ENCODE data around the gene TAPT1. TPM values are rescaled to one million over a fixed set of nuclear protein-coding genes. Genes with fewer than 3 reads are reported as not detected.

The TAPT1 gene
- total RNA-seq, 1 experiment from 2014 or later: 17.3 TPM

- Histone ChIP-seq H3K4me3 (ENCODE audit: low read depth in 2 of 2, low read length in 2 of 2) (no peak overlapping the region), H3K9me3 (ENCODE audit: control insufficient read depth, insufficient read depth, low read depth, low read length) (no peaks in the 10 kb centered on the region), H3K27me3 (ENCODE audit: control insufficient read depth, insufficient read depth, low read length) (no peaks in the 10 kb centered on the region), H3K27ac (ENCODE audit: low read length) (no peak overlapping the region), H3K4me1 (ENCODE audit: control insufficient read depth, insufficient read depth, low read length) (no peaks in the 10 kb centered on the region), H3K36me3 (ENCODE audit: control insufficient read depth, insufficient read depth, low read length) (no peaks in the 10 kb centered on the region)
- intact Hi-C loops (cut with micrococcal nuclease; ENCODE audit: unreplicated experiment): loop anchor here (2.0 kb wide), 1 partner anchor 238 kb away; no protein-coding TSS in a partner anchor
- POLR2A ChIA-PET: no interaction called here
- no peak for DNase-seq (ENCODE audit: low read depth, low spot score)
- CTCF ChIA-PET: no interaction called here
- ATAC-seq: no peak
- in situ Hi-C loops (cut with HindIII; ENCODE audit: low pct_unique_long_range_greater_than_20kb, low sequenced_read_pairs): no loop called here
- no TSS peak for BruUV-seq (replicated peaks)
- no peak for TF ChIP-seq POLR2AphosphoS5 (IDR thresholded peaks at IDR 0.05; ENCODE audit: low read depth, low read length)
- no peak for TF ChIP-seq SIN3A (IDR thresholded peaks at IDR 0.05; ENCODE audit: borderline replicate concordance, insufficient read depth, low read depth, low read length)
- TF ChIP-seq CTCF (IDR thresholded peaks at IDR 0.05): peak; percentile 49; the same call in 1 of the 2 replicates
- TF ChIP-seq, protein P1, sequence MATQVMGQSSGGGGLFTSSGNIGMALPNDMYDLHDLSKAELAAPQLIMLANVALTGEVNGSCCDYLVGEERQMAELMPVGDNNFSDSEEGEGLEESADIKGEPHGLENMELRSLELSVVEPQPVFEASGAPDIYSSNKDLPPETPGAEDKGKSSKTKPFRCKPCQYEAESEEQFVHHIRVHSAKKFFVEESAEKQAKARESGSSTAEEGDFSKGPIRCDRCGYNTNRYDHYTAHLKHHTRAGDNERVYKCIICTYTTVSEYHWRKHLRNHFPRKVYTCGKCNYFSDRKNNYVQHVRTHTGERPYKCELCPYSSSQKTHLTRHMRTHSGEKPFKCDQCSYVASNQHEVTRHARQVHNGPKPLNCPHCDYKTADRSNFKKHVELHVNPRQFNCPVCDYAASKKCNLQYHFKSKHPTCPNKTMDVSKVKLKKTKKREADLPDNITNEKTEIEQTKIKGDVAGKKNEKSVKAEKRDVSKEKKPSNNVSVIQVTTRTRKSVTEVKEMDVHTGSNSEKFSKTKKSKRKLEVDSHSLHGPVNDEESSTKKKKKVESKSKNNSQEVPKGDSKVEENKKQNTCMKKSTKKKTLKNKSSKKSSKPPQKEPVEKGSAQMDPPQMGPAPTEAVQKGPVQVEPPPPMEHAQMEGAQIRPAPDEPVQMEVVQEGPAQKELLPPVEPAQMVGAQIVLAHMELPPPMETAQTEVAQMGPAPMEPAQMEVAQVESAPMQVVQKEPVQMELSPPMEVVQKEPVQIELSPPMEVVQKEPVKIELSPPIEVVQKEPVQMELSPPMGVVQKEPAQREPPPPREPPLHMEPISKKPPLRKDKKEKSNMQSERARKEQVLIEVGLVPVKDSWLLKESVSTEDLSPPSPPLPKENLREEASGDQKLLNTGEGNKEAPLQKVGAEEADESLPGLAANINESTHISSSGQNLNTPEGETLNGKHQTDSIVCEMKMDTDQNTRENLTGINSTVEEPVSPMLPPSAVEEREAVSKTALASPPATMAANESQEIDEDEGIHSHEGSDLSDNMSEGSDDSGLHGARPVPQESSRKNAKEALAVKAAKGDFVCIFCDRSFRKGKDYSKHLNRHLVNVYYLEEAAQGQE (IDR thresholded peaks at IDR 0.05; ENCODE audit: insufficient read depth in 1 of 2, low read depth in 2 of 2, low read length in 1 of 2): no peak
- no peak for TF ChIP-seq TCF7L2 (IDR thresholded peaks at IDR 0.05; ENCODE audit: low read depth, low read length)
Observed at GRCh38 chr4:16264798-16265197, 38.5 kb upstream of the TAPT1 start.

DNA sequence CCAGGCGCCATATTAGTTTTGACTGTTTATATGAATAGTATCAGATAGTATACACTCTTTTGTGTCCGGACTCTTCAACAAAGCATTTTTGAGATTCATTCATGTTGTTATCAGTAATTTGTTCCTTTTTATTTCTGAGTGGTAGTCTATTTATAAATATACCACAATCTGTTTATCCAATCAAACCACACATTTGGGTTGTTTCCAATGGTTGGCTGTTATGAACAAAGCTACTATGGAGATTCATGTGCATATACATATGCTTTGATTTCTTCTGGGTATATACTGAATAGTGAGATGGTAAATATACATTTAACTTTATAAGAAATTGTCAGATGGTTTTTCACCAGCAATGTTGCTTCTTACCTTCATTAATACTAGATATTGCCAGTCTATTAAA is 36.8 kb upstream of the TAPT1 start:
- ATAC-seq: no peak
- H3K36me3 ChIP-seq (ENCODE audit: control insufficient read depth, insufficient read depth, low read length): no peaks in the 10 kb centered on the region
- H3K4me3 ChIP-seq (ENCODE audit: low read depth in 2 of 2, low read length in 2 of 2): no peak overlapping the region
- CTCF ChIA-PET: no interaction called here
- POLR2A ChIA-PET: no interaction called here
- no peaks in the 10 kb centered on the region for H3K27me3 ChIP-seq (ENCODE audit: control insufficient read depth, insufficient read depth, low read length)
- DNase-seq (ENCODE audit: low read depth, low spot score): no peak
- no TSS peak for BruUV-seq (replicated peaks)
- TF ChIP-seq CTCF (IDR thresholded peaks at IDR 0.05): no peak
- no peak for TF ChIP-seq TCF7L2 (IDR thresholded peaks at IDR 0.05; ENCODE audit: low read depth, low read length)
- no peak for TF ChIP-seq SIN3A (IDR thresholded peaks at IDR 0.05; ENCODE audit: borderline replicate concordance, insufficient read depth, low read depth, low read length)
- TF ChIP-seq POLR2AphosphoS5 (IDR thresholded peaks at IDR 0.05; ENCODE audit: low read depth, low read length): no peak
- TF ChIP-seq, protein P1 (IDR thresholded peaks at IDR 0.05; ENCODE audit: insufficient read depth in 1 of 2, low read depth in 2 of 2, low read length in 1 of 2): no peak
- no peaks in the 10 kb centered on the region for H3K4me1 ChIP-seq (ENCODE audit: control insufficient read depth, insufficient read depth, low read length)
- intact Hi-C loops (cut with micrococcal nuclease; ENCODE audit: unreplicated experiment) (no loop called here), in situ Hi-C loops (cut with HindIII; ENCODE audit: low pct_unique_long_range_greater_than_20kb, low sequenced_read_pairs) (no loop called here)
- H3K9me3 ChIP-seq (ENCODE audit: control insufficient read depth, insufficient read depth, low read depth, low read length): no peaks in the 10 kb centered on the region
- no peak overlapping the region for H3K27ac ChIP-seq (ENCODE audit: low read length)
